Neural progenitor cell (in vitro differentiated cells): Measurements from ENCODE around the gene FARS2. TPM values are rescaled to one million over a fixed set of nuclear protein-coding genes. Genes with fewer than 3 reads are reported as not detected.

Source experiments
- DNase-seq: peaks from one replicate; pipeline ENCODE4 v3.0.0-alpha.2; 2016; ENCODE audit warnings: low spot score
- H2AFZ ChIP-seq: fragments of 200-600 bp; sonication (generic); replicated peaks from 2 replicates; pipeline ENCODE4 v1.6.1; 2016; ENCODE audit warnings: antibody characterized with exemption
- H3F3A ChIP-seq: fragments of 200-600 bp; sonication (generic); 2 replicates; pipeline ENCODE4 v1.6.1; 2016; ENCODE audit warnings: antibody characterized with exemption, low read depth
- H3K27ac ChIP-seq: fragments of 200-600 bp; sonication (generic); 2 replicates; pipeline ENCODE4 v1.5.1; 2016; ENCODE audit warnings: mild to moderate bottlenecking
- H3K27me3 ChIP-seq: fragments of 200-600 bp; sonication (generic); 2 replicates; pipeline ENCODE4 v1.6.1; 2016; ENCODE audit warnings: mild to moderate bottlenecking, moderate library complexity
- H3K36me3 ChIP-seq: fragments of 200-600 bp; sonication (generic); 2 replicates; pipeline ENCODE4 v1.5.1; 2016
- H3K4me1 ChIP-seq: fragments of 200-600 bp; sonication (generic); 2 replicates; pipeline ENCODE4 v1.6.1; 2016; ENCODE audit warnings: mixed run types
- H3K4me2 ChIP-seq: fragments of 200-600 bp; sonication (generic); 2 replicates; pipeline ENCODE4 v1.6.1; 2016
- H3K4me3 ChIP-seq: fragments of 200-600 bp; sonication (generic); 2 replicates; pipeline ENCODE4 v1.5.1; 2016
- H3K79me2 ChIP-seq: fragments of 200-600 bp; sonication (generic); 2 replicates; pipeline ENCODE4 v1.6.1; 2016; ENCODE audit warnings: low read depth
- H3K9ac ChIP-seq: fragments of 200-600 bp; sonication (generic); 2 replicates; pipeline ENCODE4 v1.6.1; 2016
- H3K9me3 ChIP-seq: fragments of 200-600 bp; sonication (generic); 2 replicates; pipeline ENCODE4 v1.5.1; 2016; ENCODE audit warnings: low read depth
- H4K20me1 ChIP-seq: fragments of 200-600 bp; sonication (generic); 2 replicates; pipeline ENCODE4 v1.6.1; 2016; ENCODE audit warnings: low read depth
- H3K27ac Mint-ChIP-seq: 3 replicates; pipeline ENCODE4 v1.8.0; 2021; ENCODE audit warnings: mixed read lengths
- H3K27me3 Mint-ChIP-seq: 2 replicates; pipeline ENCODE4 v1.8.0; 2022; ENCODE audit warnings: low read depth, mild to moderate bottlenecking, inconsistent platforms, moderate library complexity, mixed read lengths; ENCODE audit not compliant: insufficient read depth
- H3K36me3 Mint-ChIP-seq: 3 replicates; pipeline ENCODE4 v1.8.0; 2021; ENCODE audit warnings: mixed read lengths
- H3K4me1 Mint-ChIP-seq: 3 replicates; pipeline ENCODE4 v1.8.0; 2021; ENCODE audit warnings: mixed read lengths
- H3K4me3 Mint-ChIP-seq: 3 replicates; pipeline ENCODE4 v1.8.0; 2021; ENCODE audit warnings: mild to moderate bottlenecking, moderate library complexity, mixed read lengths
- H3K9me3 Mint-ChIP-seq: 3 replicates; pipeline ENCODE4 v1.8.0; 2020; ENCODE audit warnings: mixed read lengths
- EZH2 ChIP-seq: fragments of 200-600 bp; sonication (generic); IDR thresholded peaks from 2 replicates; pipeline ENCODE4 v1.6.1; 2017; ENCODE audit warnings: antibody characterized with exemption, mild to moderate bottlenecking, moderate library complexity
- EZH2phosphoT487 ChIP-seq: fragments of 200-600 bp; sonication (generic); IDR thresholded peaks from 2 replicates; pipeline ENCODE4 v1.6.1; 2017; ENCODE audit warnings: antibody characterized with exemption
- total RNA-seq: library from RNA; depleted of rRNA; stranded (reverse); fragments of >200 nt; gene quantifications from 2 replicates; pipeline ENCODE4 v1.2.3, GENCODE V29; 2015; ENCODE audit warnings: low replicate concordance
- TF ChIP-seq, protein P1 (sequence below): fragments of 200-600 bp; sonication (generic); IDR thresholded peaks from 2 replicates; pipeline ENCODE4 v1.5.1; 2017; ENCODE audit warnings: antibody characterized with exemption, mild to moderate bottlenecking

FARS2 gene
- total RNA-seq, 1 donor from 2014 or later = 10.8 TPM

GRCh38 chr6:5497896-5498578 is 236.7 kb downstream of the FARS2 start:
- Histone ChIP-seq H3K27ac (no peak overlapping the region), H3K4me2 (no peak overlapping the region), H3K36me3 (no peaks in the 10 kb centered on the region), H3K4me3 (no peak overlapping the region), H3K9me3 (no peaks in the 10 kb centered on the region), H3F3A (no peaks in the 10 kb centered on the region), H2AFZ (no peak overlapping the region), H3K27me3 (no peaks in the 10 kb centered on the region), H3K9ac (no peak overlapping the region), H3K4me1 (peaks cover 23% of the 10 kb centered on the region), H4K20me1 (no peaks in the 10 kb centered on the region), H3K79me2 (no peaks in the 10 kb centered on the region)
- no peak for DNase-seq
- H3K4me3 Mint-ChIP-seq = no peak overlapping the region
- H3K4me1 Mint-ChIP-seq = peaks cover 27% of the 10 kb centered on the region
- H3K27me3 Mint-ChIP-seq = no peaks in the 10 kb centered on the region
- TF ChIP-seq, protein P1, sequence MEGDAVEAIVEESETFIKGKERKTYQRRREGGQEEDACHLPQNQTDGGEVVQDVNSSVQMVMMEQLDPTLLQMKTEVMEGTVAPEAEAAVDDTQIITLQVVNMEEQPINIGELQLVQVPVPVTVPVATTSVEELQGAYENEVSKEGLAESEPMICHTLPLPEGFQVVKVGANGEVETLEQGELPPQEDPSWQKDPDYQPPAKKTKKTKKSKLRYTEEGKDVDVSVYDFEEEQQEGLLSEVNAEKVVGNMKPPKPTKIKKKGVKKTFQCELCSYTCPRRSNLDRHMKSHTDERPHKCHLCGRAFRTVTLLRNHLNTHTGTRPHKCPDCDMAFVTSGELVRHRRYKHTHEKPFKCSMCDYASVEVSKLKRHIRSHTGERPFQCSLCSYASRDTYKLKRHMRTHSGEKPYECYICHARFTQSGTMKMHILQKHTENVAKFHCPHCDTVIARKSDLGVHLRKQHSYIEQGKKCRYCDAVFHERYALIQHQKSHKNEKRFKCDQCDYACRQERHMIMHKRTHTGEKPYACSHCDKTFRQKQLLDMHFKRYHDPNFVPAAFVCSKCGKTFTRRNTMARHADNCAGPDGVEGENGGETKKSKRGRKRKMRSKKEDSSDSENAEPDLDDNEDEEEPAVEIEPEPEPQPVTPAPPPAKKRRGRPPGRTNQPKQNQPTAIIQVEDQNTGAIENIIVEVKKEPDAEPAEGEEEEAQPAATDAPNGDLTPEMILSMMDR = no peak
- TF ChIP-seq EZH2 = no peak
- TF ChIP-seq EZH2phosphoT487 = no peak
- peaks cover 8% of the 10 kb centered on the region for H3K36me3 Mint-ChIP-seq
- H3K9me3 Mint-ChIP-seq = no peaks in the 10 kb centered on the region
- no peak overlapping the region for H3K27ac Mint-ChIP-seq

GRCh38 chr6:5498579-5498899 is 237.2 kb downstream of the FARS2 start:
- H3K4me1 ChIP-seq = peaks cover 23% of the 10 kb centered on the region
- H3K4me3 ChIP-seq = no peak overlapping the region
- no peak overlapping the region for H3K9ac ChIP-seq
- H3K27ac ChIP-seq = no peak overlapping the region
- peaks cover 27% of the 10 kb centered on the region for H3K4me1 Mint-ChIP-seq
- H3K27ac Mint-ChIP-seq = no peak overlapping the region
- H3K9me3 ChIP-seq = no peaks in the 10 kb centered on the region
- no peaks in the 10 kb centered on the region for H3K27me3 Mint-ChIP-seq
- H2AFZ ChIP-seq = no peak overlapping the region
- TF ChIP-seq, protein P1 = no peak
- TF ChIP-seq EZH2 (no peak), EZH2phosphoT487 (no peak)
- no peak for DNase-seq
- H3K36me3 ChIP-seq = no peaks in the 10 kb centered on the region
- H3K4me2 ChIP-seq = no peak overlapping the region
- no peaks in the 10 kb centered on the region for H4K20me1 ChIP-seq
- H3K79me2 ChIP-seq = no peaks in the 10 kb centered on the region
- no peaks in the 10 kb centered on the region for H3F3A ChIP-seq
- peaks cover 8% of the 10 kb centered on the region for H3K36me3 Mint-ChIP-seq
- H3K9me3 Mint-ChIP-seq = no peaks in the 10 kb centered on the region
- H3K27me3 ChIP-seq = no peaks in the 10 kb centered on the region
- H3K4me3 Mint-ChIP-seq = no peak overlapping the region

DNA sequence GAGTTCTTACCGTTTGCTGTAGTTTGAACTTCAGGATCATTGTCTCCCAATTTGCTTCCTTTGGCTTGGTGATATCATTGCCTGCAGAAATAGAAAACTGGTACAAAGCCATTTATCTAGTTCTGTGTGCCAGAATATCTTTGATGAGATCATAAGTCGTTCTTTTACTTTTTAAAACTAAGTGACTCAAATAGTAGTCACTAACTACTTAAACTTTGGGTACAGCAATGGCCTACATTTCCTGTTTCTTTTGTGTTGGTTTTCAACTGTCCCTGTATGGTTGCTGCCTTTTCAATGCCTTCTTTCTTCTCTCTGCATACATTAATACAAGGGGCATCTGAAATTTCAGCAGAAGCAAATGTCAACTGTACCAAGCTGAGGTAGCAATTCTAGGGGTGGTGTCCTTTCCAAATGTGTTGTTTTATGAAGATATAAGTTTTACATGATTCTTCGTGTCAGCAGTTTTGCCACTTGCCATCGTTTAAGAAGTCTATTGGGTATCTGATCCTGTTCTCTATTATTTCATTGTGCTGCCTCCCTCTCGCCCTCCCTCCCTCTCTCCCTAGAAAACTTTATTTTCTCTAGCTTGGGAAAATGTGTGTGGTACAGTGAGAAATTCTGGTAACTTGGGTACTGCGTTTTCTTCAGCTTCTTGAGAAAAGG is 238.5 kb downstream of the FARS2 start:
- H3K79me2 ChIP-seq = no peaks in the 10 kb centered on the region
- peaks cover 27% of the 10 kb centered on the region for H3K4me1 Mint-ChIP-seq
- no peak overlapping the region for H2AFZ ChIP-seq
- H3K4me3 Mint-ChIP-seq = no peak overlapping the region
- TF ChIP-seq EZH2phosphoT487 (no peak), EZH2 (no peak)
- TF ChIP-seq, protein P1 = no peak
- H3K27me3 Mint-ChIP-seq = no peaks in the 10 kb centered on the region
- peak overlapping the region; percentile 11 for H3K4me2 ChIP-seq
- no peak for DNase-seq
- no peaks in the 10 kb centered on the region for H3K9me3 Mint-ChIP-seq
- H3K27ac ChIP-seq = no peak overlapping the region
- no peak overlapping the region for H3K4me3 ChIP-seq
- no peaks in the 10 kb centered on the region for H3K9me3 ChIP-seq
- peaks cover 8% of the 10 kb centered on the region for H3K36me3 Mint-ChIP-seq
- H3K36me3 ChIP-seq = no peaks in the 10 kb centered on the region
- H3K4me1 ChIP-seq = peaks cover 23% of the 10 kb centered on the region
- no peaks in the 10 kb centered on the region for H3F3A ChIP-seq
- H3K27me3 ChIP-seq = no peaks in the 10 kb centered on the region
- H3K27ac Mint-ChIP-seq = no peak overlapping the region
- no peak overlapping the region for H3K9ac ChIP-seq
- H4K20me1 ChIP-seq = no peaks in the 10 kb centered on the region
